Activated CD4-positive, alpha-beta T cell treated with anti-CD3 and anti-CD28 coated beads, Interleukin-2, amount 10 ng/mL, durations not matched to agents 7 days and 5 days (primary cell): ENCODE measurements around the gene SLC6A5. TPM values are rescaled to one million over a fixed set of nuclear protein-coding genes. Genes with fewer than 3 reads are reported as not detected.

ENCODE experiments used
- CTCF ChIA-PET: fragments of 350-600 bp; sonication (Branson Sonifier 250); formaldehyde crosslinking; loops from one replicate; lab custom pipeline; 2021; ENCODE audit warnings: antibody characterized with exemption; lab: Charles Lee
- POLR2A ChIA-PET: fragments of 350-600 bp; sonication (Branson Sonifier 250); formaldehyde crosslinking; loops from one replicate; lab custom pipeline; 2021; ENCODE audit warnings: antibody characterized with exemption; lab: Charles Lee
- DNase-seq: peaks from one replicate; pipeline ENCODE4 v3.0.0-alpha.2; 2020
- H3K27ac Mint-ChIP-seq: one replicate; pipeline ENCODE4 v1.8.0; 2021; ENCODE audit warnings: mild to moderate bottlenecking, moderate library complexity, mixed read lengths
- H3K27me3 Mint-ChIP-seq: one replicate; pipeline ENCODE4 v1.8.0; 2021; ENCODE audit warnings: mixed read lengths
- H3K36me3 Mint-ChIP-seq: one replicate; pipeline ENCODE4 v1.8.0; 2021; ENCODE audit warnings: low read depth, mixed read lengths
- H3K4me1 Mint-ChIP-seq: one replicate; pipeline ENCODE4 v1.8.0; 2021; ENCODE audit warnings: mixed read lengths
- H3K4me3 Mint-ChIP-seq: one replicate; pipeline ENCODE4 v1.8.0; 2021; ENCODE audit warnings: mild to moderate bottlenecking, moderate library complexity, mixed read lengths
- H3K9me3 Mint-ChIP-seq: one replicate; pipeline ENCODE4 v1.8.0; 2021; ENCODE audit warnings: mixed read lengths
- total RNA-seq, 2 experiments: library from RNA; stranded (reverse); gene quantifications; one replicate each; pipeline ENCODE4 v1.2.3, GENCODE V29; 2021

Gene SLC6A5
- total RNA-seq, 2 experiments from 2014 or later, result not detected

DNA sequence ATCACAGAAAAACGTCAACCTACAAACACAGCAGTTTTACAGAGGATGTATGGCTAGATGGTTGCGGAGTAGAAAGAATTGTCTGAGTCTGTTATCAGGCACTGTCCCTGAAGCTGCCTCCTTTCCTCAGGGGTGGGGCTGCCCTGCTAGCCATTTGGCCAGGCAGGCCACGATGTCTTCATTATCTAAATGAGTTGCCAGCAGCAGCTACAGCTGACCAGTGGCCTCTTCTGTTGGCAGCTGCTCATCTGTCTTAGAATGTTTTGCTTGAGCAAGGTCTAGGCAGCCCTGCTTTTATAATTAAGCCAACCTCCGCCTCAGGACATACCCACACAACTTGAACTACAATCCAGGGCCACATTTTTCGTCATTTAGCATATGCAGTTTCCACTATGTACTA is 17.5 kb downstream of the SLC6A5 start:
- CTCF ChIA-PET, result no interaction called here
- Mint-ChIP-seq H3K4me1 (no peaks in the 10 kb centered on the region), H3K27ac (no peak overlapping the region), H3K9me3 (no peaks in the 10 kb centered on the region), H3K4me3 (no peak overlapping the region), H3K36me3 (no peaks in the 10 kb centered on the region), H3K27me3 (peaks cover 20% of the 10 kb centered on the region)
- POLR2A ChIA-PET, result no interaction called here
- DNase-seq, result no peak

DNA sequence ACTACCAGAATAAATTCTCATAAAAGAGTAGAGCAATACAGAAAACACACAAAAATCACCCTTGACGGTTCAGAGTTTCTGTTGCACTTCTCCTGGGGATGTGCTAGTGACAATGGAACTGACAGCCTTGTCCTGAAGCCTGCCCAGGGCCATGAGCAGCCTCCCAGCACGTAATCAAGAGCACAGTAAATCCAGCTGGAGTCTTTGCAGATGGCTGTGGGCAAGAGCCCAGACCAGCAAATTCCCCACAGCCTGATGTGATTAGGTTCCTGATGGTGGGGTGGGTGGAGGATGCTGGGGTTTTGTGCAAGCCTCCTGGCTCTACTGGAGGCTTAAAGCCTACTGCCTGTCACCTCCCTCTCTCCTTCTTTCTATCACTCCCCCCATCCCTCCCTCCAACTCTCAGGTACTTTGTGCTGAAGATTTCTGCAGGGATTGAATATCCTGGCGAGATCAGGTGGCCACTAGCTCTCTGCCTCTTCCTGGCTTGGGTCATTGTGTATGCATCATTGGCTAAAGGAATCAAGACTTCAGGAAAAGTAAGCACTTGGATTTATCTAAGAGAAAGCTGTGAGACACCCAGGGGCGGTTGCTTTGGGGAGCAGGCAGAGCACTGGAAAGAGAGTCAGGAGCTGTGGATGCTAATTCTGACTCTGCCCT is 18.1 kb downstream of the SLC6A5 start:
- H3K4me3 Mint-ChIP-seq, result no peak overlapping the region
- H3K9me3 Mint-ChIP-seq, result no peaks in the 10 kb centered on the region
- no peak for DNase-seq
- H3K36me3 Mint-ChIP-seq, result no peaks in the 10 kb centered on the region
- H3K27ac Mint-ChIP-seq, result no peak overlapping the region
- peaks cover 16% of the 10 kb centered on the region for H3K27me3 Mint-ChIP-seq
- POLR2A ChIA-PET, result no interaction called here
- H3K4me1 Mint-ChIP-seq, result no peaks in the 10 kb centered on the region
- CTCF ChIA-PET, result no interaction called here

- CTCF ChIA-PET, result no interaction called here
- no peak for DNase-seq
- H3K27ac Mint-ChIP-seq, result no peak overlapping the region
- no peaks in the 10 kb centered on the region for H3K36me3 Mint-ChIP-seq
- H3K4me1 Mint-ChIP-seq, result no peaks in the 10 kb centered on the region
- peaks cover 16% of the 10 kb centered on the region for H3K27me3 Mint-ChIP-seq
- POLR2A ChIA-PET, result no interaction called here
- no peak overlapping the region for H3K4me3 Mint-ChIP-seq
- no peaks in the 10 kb centered on the region for H3K9me3 Mint-ChIP-seq
Measured at GRCh38 chr11:20618083-20618482, 18.7 kb downstream of the SLC6A5 start.

GRCh38 chr11:20620988-20621387 is 21.6 kb downstream of the SLC6A5 start:
- ChIA-PET POLR2A (no interaction called here), CTCF (no interaction called here)
- H3K27me3 Mint-ChIP-seq, result peaks cover 11% of the 10 kb centered on the region
- H3K4me1 Mint-ChIP-seq, result no peaks in the 10 kb centered on the region
- no peak overlapping the region for H3K27ac Mint-ChIP-seq
- H3K36me3 Mint-ChIP-seq, result no peaks in the 10 kb centered on the region
- no peak for DNase-seq
- no peaks in the 10 kb centered on the region for H3K9me3 Mint-ChIP-seq
- no peak overlapping the region for H3K4me3 Mint-ChIP-seq

- Mint-ChIP-seq H3K4me3 (no peak overlapping the region), H3K27me3 (peaks cover 11% of the 10 kb centered on the region), H3K27ac (no peak overlapping the region), H3K36me3 (no peaks in the 10 kb centered on the region), H3K9me3 (no peaks in the 10 kb centered on the region), H3K4me1 (no peaks in the 10 kb centered on the region)
- ChIA-PET POLR2A (no interaction called here), CTCF (no interaction called here)
- no peak for DNase-seq
Measured at GRCh38 chr11:20621679-20622078, 22.3 kb downstream of the SLC6A5 start.

DNA sequence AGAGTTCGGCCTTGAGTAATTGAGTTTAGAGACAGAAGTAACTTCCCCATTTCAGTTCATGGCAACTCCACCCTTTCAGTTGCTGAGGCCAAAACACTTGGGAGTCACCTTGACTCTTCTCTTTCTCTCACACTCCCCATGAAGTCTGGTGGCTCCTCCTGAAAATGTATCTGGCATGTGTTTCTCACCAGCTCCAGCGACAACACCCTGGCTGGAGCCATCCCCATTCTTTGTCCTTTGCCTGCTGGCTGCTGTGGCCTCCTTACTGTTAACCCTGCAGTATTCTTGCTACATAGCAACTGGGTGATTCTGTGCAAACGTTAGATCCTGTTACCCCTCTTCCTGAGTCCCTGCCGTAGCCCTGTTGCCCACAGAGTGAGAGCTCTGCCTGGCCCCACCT is 23.8 kb downstream of the SLC6A5 start:
- H3K36me3 Mint-ChIP-seq, result no peaks in the 10 kb centered on the region
- CTCF ChIA-PET, result no interaction called here
- POLR2A ChIA-PET, result no interaction called here
- H3K4me1 Mint-ChIP-seq, result no peaks in the 10 kb centered on the region
- DNase-seq, result no peak
- H3K27ac Mint-ChIP-seq, result no peak overlapping the region
- no peaks in the 10 kb centered on the region for H3K9me3 Mint-ChIP-seq
- peaks cover 6% of the 10 kb centered on the region for H3K27me3 Mint-ChIP-seq
- H3K4me3 Mint-ChIP-seq, result no peak overlapping the region

DNA sequence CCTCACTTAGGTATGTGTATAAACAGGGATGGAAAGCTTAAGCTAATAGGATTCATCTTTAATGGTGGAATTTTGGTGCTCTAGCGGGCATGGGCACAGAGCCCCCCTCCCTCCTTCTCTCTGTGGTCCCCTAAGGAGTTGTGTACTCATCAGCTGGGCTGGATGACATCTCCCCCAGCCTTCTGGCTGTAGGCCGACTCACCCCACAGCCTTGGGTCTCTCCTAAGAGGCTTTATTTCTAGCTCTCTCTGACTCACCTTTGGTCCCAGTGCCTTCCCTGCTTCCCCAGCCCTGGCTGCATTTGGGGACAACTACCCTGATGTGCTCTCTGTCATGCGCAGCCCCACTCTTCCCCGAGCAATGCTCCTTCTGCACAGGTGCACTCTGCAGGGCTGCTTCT is 26.9 kb downstream of the SLC6A5 start:
- POLR2A ChIA-PET, result no interaction called here
- DNase-seq, result no peak
- Mint-ChIP-seq H3K36me3 (no peaks in the 10 kb centered on the region), H3K27ac (no peak overlapping the region), H3K4me1 (no peaks in the 10 kb centered on the region), H3K9me3 (peaks cover 2% of the 10 kb centered on the region), H3K4me3 (no peak overlapping the region), H3K27me3 (no peaks in the 10 kb centered on the region)
- CTCF ChIA-PET, result no interaction called here

GRCh38 chr11:20627026-20627425 is 27.6 kb downstream of the SLC6A5 start:
- no peaks in the 10 kb centered on the region for H3K4me1 Mint-ChIP-seq
- H3K27me3 Mint-ChIP-seq, result no peaks in the 10 kb centered on the region
- no peak overlapping the region for H3K27ac Mint-ChIP-seq
- DNase-seq, result no peak
- no peaks in the 10 kb centered on the region for H3K36me3 Mint-ChIP-seq
- H3K9me3 Mint-ChIP-seq, result peaks cover 2% of the 10 kb centered on the region
- POLR2A ChIA-PET, result no interaction called here
- CTCF ChIA-PET, result no interaction called here
- H3K4me3 Mint-ChIP-seq, result no peak overlapping the region

DNA sequence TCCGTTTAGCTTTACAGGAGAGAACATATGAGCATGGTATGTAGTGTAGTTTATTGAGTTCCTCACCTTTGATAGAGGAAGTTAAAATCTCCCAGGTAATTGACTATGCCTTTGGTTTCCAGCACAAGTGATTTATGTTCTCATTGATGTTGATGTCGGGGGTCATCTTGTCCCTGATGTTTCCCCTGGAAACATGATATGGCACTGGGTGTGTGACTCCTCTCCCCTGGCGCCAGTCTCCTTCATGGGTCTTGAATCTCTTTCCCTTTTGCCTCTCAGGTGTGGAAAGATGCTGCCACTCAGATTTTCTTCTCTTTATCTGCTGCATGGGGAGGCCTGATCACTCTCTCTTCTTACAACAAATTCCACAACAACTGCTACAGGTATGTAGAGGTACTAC is 28.3 kb downstream of the SLC6A5 start:
- H3K36me3 Mint-ChIP-seq, result no peaks in the 10 kb centered on the region
- DNase-seq, result no peak
- H3K9me3 Mint-ChIP-seq, result peaks cover 2% of the 10 kb centered on the region
- no peaks in the 10 kb centered on the region for H3K27me3 Mint-ChIP-seq
- no peak overlapping the region for H3K4me3 Mint-ChIP-seq
- H3K27ac Mint-ChIP-seq, result no peak overlapping the region
- no peaks in the 10 kb centered on the region for H3K4me1 Mint-ChIP-seq
- CTCF ChIA-PET, result no interaction called here
- POLR2A ChIA-PET, result no interaction called here

GRCh38 chr11:20631519-20632168 is 32.2 kb downstream of the SLC6A5 start:
- H3K27me3 Mint-ChIP-seq, result no peaks in the 10 kb centered on the region
- ChIA-PET POLR2A (no interaction called here), CTCF (no interaction called here)
- DNase-seq, result no peak
- H3K27ac Mint-ChIP-seq, result no peak overlapping the region
- H3K36me3 Mint-ChIP-seq, result no peaks in the 10 kb centered on the region
- peaks cover 2% of the 10 kb centered on the region for H3K9me3 Mint-ChIP-seq
- H3K4me1 Mint-ChIP-seq, result no peaks in the 10 kb centered on the region
- H3K4me3 Mint-ChIP-seq, result no peak overlapping the region

DNA sequence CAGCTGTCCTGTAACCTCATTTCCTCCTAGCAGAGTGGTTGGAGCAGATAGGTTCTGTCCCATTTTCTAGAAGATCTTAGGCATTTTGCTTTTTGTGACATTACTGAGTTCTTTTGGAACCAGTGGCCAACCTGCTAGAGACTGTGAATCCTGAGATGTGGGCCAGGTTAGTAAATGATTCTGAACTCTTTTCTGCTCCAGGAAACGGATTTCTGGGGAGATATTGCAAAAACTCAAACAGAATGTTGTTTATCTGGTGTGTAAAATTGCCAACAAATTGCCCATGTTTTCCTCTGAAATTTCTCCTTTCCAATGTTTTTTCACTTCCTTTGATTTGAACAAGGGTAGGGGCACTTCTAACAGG is 32.7 kb downstream of the SLC6A5 start:
- Mint-ChIP-seq H3K9me3 (peaks cover 2% of the 10 kb centered on the region), H3K4me3 (no peak overlapping the region), H3K4me1 (no peaks in the 10 kb centered on the region), H3K27me3 (no peaks in the 10 kb centered on the region), H3K36me3 (no peaks in the 10 kb centered on the region), H3K27ac (no peak overlapping the region)
- no peak for DNase-seq
- CTCF ChIA-PET, result no interaction called here
- POLR2A ChIA-PET, result no interaction called here

DNA sequence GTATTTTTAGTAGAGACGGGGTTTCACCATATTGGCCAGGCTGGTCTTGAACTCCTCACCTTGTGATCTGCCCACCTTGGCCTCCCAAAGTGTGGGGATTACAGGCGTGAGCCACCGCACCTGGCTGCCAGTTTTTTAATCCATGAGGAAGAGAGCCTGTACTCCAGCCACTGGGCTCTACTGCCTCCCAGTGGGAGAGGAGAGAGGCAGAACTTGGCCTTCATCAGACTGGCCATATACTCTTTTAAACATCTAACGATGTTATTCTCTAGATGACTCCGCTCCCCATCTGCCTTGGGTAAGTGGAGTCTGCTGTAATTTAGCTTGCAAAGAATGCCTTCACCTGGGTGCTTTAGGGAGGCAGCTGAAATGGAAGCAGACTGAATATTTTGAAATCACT is 34.6 kb downstream of the SLC6A5 start:
- Mint-ChIP-seq H3K9me3 (peaks cover 2% of the 10 kb centered on the region), H3K27ac (no peak overlapping the region), H3K27me3 (no peaks in the 10 kb centered on the region), H3K4me1 (no peaks in the 10 kb centered on the region), H3K36me3 (no peaks in the 10 kb centered on the region), H3K4me3 (no peak overlapping the region)
- ChIA-PET POLR2A (no interaction called here), CTCF (no interaction called here)
- DNase-seq, result no peak

- ChIA-PET POLR2A (no interaction called here), CTCF (no interaction called here)
- no peak overlapping the region for H3K27ac Mint-ChIP-seq
- H3K4me3 Mint-ChIP-seq, result no peak overlapping the region
- no peaks in the 10 kb centered on the region for H3K36me3 Mint-ChIP-seq
- H3K4me1 Mint-ChIP-seq, result no peaks in the 10 kb centered on the region
- DNase-seq, result no peak
- peaks cover 2% of the 10 kb centered on the region for H3K9me3 Mint-ChIP-seq
- H3K27me3 Mint-ChIP-seq, result no peaks in the 10 kb centered on the region
Measured at GRCh38 chr11:20634781-20635180, 35.4 kb downstream of the SLC6A5 start.

GRCh38 chr11:20638074-20638473 is 38.7 kb downstream of the SLC6A5 start:
- peaks cover 3% of the 10 kb centered on the region for H3K27me3 Mint-ChIP-seq
- POLR2A ChIA-PET, result no interaction called here
- no peaks in the 10 kb centered on the region for H3K9me3 Mint-ChIP-seq
- no peak for DNase-seq
- no peak overlapping the region for H3K4me3 Mint-ChIP-seq
- no peaks in the 10 kb centered on the region for H3K4me1 Mint-ChIP-seq
- no peaks in the 10 kb centered on the region for H3K36me3 Mint-ChIP-seq
- CTCF ChIA-PET, result interaction anchor here (0.9 kb wide), 1 partner anchor 28 kb away, joined by 3 read pairs; no protein-coding TSS in a partner anchor
- H3K27ac Mint-ChIP-seq, result no peak overlapping the region
